ENCODE measurements around the gene NMT1.

The NMT1 gene

DNA sequence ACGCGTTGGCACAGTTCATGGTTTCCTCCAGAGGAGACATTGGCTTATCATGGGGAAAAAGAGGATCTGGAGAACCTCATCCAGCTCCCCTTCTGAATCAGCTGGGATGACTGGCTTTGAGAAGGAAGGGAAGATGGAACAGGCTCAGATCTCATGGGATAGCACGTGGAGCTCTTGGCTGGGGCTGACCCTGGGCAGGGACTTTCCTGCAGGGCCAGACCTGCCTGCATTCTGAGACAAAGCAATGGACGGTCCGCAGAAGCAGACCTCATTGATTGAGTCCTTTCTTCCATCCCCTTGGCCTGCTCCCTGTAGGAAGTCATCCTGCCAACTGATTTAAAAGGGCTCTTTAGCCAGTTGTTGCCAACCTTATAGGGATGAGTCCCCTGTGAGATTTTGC, 45.0 kb downstream of the NMT1 start:
- DNase-seq: no peak

DNA sequence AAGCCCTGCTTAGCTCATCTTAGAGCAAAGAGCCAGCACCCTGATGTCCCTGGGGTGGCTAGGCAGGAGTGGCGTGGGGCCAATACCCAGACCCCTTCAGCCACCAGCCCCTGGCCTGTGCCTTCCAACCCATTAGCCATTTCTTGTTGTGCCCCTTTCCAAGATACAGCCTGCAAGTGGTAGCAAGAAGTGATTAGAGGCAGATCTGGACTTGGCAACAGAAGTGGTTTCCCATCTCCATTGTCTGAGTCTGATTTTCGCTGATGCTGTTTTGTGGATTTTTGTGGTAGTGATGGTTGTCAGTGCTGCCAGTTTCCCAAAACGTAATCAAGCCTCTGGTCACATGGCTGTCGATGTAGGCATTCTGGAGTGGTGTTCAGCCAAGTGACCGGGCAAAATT, 45.5 kb downstream of the NMT1 start:
- no peak for DNase-seq

DNA sequence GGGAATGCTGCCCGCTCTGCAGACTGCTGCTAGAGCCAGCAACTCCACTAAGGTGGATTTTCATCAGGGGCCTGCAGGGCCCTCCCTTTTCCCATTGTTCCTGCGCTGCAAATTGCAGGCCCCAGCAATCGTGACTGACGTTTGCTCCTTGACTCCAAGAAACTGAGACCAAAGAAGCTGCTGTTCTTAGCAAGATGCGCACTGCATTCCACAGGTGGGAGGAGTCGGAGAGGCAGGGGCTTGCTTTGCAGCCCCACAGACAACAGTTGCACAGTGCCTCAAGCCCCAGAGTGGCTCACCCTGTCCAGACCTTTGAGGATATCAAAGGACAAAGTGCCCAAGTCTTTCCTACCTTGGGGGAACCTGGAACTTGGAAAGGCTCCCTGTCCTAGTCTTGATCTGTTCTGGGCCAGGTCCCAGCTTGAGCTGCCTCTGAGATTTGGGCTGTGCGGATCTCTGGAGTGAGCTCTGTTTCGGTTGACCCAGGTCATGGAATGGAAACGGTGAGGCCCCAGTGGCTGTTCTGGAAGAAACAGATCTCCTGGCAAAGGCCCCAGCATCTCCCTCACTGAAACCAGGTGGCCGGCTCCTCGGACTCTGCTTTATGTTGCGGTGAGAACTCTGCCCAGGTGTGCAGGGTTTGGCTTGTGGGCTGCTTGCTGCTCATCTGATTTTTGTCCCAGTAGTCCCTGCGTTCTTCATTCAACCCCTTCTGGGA, 46.3 kb downstream of the NMT1 start:
- DNase-seq: no peak

DNA sequence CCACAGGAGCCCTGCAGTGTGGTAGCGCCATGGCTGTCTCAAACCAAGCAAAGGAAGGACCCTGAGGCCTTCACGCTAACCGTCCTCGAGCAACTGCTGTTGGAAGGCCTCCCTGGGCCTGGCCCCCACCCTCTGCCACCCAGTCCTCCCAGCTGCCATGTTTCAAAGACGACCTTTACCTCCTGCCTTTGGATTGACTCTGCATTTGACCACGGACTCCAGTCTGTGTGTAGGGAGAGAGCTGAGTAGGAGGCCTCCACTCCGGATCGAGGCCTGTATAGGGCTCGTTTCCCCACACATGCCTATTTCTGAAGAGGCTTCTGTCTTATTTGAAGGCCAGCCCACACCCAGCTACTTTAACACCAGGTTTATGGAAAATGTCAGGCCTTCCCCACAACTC, 46.9 kb downstream of the NMT1 start:
- DNase-seq: no peak

DNA sequence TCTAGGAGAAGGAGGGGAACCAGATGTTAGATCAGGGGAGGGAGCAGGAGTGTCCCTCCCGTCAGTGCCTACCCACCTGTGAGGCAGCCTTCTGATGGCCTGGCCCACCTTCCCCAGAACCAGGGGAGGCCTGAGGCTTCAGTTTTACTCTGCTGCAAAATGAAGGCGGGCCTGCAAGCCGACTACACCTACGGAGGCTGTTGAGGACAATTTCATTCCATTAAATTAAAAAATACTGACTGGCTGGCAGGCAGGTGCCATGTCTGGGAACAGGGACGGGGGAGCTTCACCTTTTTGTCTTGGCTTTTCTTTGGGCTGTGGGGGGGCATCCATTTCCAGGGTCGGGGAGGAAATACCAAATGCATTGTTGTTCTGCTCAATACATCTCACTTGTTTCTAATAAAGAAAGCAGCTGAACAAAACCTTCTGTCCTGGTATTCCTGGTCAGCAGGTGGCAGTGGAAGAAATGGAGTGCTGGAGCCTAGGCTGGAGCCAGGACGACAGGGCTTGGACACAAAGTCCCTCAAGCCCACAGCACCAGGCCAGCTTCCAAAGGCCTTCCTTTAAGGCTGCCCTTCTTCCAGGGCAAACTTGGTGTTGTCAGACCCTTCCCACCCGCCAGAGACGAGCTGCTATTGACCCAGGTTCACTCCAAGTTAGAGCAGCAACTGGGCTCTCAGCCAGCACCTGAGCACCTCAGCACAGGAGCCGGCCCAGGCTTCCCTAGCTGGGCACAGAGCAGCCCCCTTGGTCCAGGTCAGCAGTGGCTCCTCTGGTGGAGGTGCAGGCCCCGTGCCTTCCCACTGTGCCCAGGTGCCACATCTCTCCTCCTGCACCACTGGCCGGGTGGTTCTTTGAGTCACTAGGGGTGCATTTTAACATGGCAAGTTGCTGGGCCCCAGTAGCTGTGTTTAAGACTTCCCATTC, 47.7 kb downstream of the NMT1 start:
- no peak for DNase-seq

DNA sequence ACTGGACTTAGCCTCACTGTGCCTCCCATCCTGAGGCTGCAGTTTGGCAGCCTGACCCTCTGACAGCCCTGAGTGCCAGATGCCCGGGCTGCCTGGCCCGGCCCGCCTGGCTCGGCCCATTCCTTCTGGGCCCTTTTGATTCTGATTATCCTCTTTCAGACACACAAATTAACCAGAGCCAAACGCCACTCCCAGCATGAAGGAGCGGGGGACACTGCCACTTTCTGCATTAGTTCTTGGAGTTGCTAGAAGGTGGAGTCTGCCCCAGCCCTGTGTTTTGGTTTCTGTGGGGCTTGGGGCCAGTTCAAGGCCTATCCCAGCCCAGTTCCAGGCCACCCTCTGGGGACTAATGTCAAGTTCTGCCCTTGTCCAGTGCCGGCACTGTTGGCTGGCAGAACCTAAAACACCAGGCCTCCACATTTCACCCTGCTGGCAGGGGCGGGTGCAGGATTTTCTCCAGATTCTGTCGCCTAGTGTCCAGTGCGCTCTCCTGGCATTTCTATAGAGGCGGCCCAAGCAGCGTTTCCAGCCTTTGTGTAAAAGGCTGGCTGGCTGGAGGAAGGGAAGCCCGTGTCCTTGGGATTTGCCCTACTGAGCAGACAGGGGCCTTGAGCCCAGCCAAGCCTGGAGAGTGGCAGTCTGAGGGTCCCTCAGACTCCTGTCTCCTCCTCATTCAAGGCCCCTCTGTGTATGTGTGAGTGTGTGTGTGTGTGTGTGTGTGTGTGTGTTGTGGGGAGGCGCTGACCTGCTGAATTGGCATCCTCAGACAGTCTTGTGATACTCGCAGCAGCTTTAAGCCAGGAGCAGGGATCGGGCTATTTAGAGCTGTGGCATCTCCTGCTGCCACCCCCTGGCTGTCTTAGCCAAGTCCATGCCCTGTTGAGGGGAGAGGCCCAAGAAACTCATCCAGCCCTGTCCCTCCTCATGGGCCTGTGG, 49.8 kb downstream of the NMT1 start:
- DNase-seq: no peak

DNA sequence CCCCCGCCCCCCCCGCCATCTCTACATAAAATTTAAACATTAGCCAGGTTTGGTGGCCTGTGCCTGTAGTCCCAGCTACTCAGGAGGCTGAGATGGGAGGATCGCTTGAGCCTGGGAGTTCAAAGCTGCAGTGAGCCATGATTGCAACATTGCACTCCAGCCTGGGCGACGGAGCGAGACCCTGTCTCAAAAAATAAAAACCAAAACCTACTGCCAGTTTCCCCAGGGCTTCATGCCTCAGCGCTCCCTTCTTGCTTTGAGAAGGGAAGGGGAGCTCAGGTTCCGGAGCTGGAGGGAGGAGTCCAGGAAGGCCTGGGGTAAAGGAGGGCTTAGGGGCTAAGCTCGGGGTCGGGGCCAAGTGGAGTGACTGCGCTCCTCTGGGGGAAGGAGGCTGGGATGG, 50.7 kb downstream of the NMT1 start:
- DNase-seq: no peak

DNA sequence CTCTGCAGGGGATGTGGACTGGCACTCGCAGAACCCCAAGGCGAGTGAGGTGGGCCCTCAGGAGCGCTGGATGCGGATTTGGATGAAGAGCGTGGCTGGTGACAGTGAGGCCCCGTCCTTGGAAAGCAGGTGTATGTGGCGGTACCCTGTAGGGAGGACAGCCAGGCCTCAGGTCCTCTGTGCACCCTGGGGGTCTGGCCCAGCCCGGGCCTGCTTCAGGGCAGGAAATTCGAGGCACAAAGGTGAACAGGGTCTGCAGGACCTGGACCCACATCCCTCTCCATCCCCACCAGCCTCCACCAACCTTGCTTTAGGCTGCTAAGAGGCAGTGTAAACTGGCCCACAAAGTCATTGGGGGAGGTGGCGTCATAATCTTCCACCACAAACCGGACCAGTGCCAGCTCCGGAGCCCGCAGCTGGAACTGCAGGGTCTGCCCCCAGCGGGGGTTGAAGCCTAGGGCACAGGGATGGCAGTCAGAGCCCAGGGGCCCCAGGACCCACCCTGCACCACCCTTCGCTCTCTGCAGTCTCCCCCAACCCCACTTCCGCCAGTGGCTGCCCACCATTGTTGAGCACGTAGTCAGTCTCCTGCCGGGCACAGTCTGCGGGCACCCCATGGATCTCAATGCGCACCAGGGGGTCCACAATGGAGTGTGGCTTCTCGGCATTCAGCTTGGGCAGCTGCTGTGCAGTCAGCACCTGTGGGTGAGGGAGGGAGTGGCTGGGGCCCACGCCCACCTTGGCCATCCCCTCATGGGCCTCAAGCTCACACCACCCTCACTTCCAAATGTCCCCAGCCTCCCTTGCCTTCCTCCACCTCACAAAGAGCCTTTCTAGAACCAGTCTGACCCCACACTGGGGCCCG, 51.7 kb downstream of the NMT1 start:
- no peak for DNase-seq

DNA sequence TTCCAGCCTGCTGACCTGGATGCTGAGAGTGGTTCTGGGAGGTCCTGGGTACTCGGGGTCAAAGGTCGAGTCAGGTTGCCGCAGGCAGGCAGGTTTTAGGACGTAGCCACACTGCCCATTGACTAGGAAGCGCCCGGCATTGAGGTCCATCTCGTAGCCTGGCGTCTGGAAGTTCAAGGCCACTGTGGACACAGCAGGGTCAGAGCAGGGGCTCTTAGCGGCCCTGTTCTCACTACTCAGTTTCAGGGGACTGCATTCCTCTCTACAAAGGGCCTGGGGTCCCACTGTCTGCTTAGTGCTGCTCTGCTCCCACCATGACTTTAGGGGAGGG, 52.3 kb downstream of the NMT1 start:
- no peak for DNase-seq

DNA sequence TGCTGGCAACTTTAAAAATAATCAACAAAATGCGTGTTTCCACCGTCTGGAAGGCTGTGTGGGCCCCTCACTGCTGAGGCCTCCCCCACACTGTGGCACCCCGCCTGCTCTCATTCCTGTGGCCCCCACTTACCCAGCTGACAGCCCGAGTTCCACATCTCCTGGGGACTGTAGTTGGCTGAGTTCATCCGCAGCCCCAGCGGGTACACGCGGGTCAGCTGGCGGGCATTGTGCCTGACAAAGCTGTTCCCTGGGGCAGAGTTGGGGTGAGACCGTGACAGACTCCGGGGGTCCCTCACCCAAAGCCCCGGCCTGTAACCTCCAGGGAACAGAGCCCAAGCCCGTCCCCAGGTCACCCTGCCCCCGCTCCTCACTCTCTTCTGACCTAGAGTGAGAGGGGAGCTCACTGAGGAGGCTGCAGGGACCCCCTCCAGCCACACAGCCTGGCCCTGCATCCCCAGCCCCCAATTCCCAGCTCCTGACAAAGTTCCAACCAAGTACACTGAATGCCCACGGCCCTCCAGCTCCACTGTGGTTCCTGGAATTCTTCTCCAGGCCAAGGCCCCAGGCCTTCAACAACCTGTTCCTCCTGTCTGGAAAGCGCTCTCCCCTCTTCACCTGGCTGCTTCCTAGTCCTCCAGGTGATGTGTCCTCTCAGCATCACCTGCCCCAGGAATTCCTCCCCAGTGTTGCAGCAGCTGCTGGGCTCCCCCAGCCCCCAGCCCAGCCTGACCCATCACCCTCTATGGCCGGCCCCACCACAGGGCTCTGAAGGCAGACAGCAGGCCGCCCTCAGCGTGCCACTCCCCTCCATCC, 53.2 kb downstream of the NMT1 start:
- no peak for DNase-seq

DNA sequence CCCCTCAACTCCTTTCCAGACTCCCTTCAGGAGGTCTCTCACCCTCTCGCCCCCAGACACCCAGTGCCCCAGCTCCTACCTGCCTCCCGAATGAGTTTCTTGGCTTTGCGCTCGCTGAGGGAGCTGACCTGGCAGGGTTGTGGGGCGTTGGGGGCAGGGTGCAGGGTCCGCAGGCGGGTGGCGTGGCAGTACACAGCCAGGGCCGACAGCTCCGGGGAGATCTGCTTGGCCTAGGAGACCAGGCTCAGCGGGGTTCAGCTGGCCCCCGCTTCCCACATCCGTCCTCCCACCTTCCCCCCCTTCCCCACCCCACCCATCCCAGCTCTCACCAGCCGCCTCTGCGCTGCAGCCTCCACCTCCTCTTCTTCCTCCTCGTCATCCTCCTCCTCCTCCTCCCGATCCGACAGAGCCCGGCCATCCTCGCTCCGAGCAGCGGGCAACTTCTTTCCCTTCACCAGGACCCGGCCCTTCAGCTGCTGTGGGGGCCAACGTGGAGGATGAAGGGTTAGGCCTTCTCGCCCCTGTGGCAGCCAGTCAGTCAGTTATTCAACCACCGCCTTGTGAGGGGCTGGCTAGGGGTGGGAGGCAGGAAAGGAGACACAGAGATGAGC, 54.0 kb downstream of the NMT1 start:
- DNase-seq: no peak

DNA sequence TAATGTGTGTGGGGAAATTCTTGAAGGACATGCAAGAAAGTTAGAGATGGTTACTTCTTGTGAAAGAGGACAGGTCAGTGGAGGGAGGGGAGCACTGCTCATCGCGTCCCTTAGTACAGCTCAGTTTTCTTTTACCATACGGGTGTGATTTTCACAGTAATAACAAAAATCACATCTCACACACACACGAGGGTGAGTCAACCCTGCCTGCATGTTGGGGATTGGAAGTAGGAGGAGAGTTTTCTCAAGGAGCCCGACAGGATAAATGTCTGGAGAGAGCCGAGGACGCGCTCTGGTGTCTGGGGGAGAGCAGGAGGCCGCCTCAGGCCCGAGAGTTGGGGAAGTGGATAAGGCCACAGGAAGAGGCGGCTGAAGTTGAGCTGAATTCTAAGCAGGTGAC, 54.8 kb downstream of the NMT1 start:
- no peak for DNase-seq

DNA sequence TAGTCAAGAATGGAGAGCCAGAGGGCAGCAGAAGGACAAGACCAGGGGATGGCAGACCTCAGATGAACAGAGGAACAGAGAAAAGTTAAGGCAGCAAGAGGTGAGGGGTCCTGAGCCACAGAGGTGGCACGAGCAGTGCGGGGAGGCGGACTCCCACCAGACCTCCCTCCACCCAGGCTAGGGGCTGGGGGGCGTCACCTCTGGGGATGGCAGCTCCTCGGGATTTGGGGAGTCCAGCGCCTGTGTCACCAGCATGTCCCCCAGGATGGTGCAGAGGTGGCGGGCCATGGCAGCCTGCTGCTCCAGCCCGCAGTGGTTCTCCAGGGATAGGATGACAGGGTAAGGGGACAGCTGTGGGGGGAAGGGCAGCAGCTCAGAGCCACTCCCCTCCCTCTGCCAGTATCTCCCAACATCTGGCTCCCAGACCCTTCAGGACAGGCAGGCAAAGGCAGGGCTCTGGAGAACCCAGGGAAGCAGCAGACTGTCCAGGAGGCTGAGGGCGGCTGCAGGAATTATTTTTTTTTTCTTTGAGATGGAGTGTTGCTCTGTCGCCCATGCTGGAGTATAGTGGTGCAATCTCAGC, 55.4 kb downstream of the NMT1 start:
- DNase-seq: no peak

DNA sequence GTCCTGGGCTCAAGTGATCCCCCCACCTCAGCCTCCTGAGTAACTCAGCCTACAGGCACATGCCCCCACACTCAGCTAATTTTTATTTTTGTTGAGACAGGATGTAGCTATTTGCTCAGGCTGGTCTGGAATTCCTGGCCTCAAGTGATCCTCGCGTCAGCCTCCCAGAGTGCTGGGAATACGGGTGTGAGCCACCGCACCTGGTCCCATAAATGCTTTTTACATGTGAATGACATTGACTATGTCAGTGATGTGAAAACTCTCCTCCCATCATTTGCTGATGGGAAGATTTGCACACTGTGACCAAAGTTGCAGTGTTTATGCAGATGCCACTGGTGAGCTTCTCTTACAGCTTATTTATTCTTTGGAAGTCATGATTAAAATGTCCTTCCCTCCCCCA, 56.2 kb downstream of the NMT1 start:
- no peak for DNase-seq

DNA sequence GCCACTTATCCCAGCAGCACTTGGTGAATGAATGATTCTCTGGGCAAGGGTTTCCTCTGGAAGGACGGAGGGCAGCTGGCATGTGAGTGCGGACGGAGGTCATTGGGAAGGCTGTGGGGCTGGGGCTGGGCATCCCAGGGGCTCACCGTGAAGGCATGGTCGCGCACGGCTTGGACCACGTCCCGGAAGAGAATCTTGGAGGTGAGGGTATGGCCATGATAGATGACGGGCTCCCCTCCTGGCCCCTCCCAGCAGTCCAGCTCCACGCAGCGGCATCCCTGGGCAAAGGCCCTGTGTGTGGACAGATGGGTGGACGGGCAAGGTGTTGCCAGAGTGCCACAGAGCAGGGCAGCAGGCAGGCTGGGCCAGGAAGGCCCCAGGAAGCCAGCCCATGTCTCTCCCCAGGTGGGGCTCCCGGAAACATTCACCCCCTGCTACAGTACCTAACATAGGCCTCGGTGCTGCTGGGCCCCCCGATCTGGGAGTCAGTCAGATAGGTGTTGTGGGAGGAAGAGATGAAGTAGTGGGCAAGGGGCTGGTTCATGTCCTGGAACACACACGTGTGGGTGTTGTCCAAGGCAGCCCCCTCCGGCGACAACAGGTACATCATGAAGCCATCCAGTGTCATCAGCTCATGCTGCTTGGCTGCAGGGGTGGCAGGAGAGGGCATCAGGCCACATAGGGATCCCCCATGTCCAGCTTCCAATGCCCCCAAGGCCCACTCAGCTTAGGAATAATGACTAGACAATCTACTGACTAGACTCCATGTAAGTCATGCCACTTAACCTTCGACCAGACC, 56.9 kb downstream of the NMT1 start:
- DNase-seq: no peak

DNA sequence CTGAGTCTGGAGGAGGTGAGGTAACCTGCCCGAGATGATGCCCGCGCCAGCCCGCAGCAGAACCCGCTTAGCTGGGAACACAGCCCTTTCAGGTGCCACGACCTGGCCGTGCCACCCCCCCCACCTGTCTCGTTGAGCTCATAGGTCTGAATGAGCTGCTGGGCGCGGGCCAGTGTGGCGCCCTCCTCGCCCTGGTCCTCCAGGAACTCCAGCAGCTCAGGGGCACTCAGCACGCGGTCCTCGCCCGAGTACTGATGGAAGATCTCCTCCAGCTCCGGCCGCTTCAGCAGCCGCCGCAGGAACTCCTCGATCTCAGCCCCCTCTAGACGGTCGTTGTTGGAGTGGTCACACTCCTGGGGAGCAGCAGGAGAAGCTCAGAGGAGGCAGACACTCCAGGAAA, 57.6 kb downstream of the NMT1 start:
- DNase-seq: no peak

DNA sequence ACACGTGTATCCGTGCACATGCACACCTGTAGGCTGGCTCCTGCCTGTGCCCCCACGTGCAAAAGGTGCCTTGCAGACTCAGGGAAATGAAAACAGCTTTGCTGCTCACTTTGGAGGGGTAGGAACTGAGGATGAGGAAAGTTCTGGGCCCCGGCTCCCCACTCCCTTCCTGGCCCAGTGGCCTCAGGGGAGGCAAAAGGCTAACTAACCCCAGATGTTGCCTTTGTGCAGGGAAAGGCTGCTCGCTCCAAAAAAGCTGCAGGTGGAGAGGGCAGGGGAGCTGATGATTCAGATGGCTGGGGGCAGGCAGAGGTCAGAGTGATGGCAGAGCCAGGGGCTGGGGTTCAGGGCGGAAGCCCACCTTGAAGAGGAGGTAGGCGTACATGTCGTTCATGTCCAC, 58.8 kb downstream of the NMT1 start:
- DNase-seq: no peak

DNA sequence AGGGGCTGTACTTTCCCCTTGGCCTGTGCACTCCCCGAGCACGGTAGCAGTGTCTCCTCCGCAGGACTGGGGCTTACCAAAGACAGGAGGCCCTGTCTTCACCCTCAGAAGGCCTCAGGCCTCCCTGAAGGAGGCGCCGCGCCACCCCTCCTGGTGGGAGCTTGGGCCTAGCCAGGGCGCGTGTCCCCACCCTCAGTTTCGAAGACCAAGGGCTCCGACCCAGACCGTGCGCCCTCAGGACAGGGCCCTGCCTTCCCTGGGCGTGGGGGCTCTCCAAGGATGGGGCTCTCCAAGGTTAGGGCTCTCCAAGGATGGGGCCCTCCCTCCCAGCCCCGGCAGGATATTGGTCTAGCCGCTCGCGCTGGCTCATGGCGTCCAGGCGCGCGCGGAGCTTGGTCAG, 59.4 kb downstream of the NMT1 start:
- DNase-seq: no peak

DNA sequence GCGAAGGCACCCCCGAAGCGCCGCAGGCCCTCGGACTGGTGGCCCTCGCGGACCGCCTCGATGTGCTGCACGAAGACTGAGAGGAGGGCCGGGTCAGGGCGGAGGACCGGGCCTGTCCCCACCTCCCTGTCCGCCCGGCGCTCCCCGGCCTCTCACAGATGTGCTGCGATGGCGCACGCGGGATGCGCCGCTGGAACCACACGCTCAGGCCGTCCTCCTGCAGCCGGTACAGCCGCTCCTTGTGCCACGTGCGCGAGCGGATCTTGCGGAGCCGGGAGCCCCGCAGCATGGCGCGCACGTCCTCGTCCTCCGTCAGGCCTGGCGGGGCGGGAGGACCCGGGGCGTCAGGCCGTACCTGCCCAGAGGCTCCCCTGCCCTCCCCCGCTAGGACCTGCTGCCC, 59.9 kb downstream of the NMT1 start:
- DNase-seq: no peak

All from effector CD4-positive, alpha-beta T cell (primary cell).